Stomach (tissue), 4 donors: Measurements from ENCODE around the gene C1QC.

ENCODE experiments used
- POLR2A ChIP-seq, 4 donors: fragments of 450-650 bp; IDR thresholded peaks; one replicate each; pipeline ENCODE4 v1.6.1; 2016; ENCODE audit warnings: antibody characterized with exemption in 4 of 4, control low read depth in 2 of 4, mild to moderate bottlenecking in 1 of 4, moderate library complexity in 1 of 4
- POLR2AphosphoS5 ChIP-seq, 3 donors: sonication (generic); formaldehyde crosslinking; IDR thresholded peaks; one replicate each; pipeline ENCODE4 v1.6.1; 2016; ENCODE audit warnings: antibody characterized with exemption in 3 of 3

GRCh38 chr1:22628698-22629444 lies 14.6 kb upstream of the C1QC start:
- TF ChIP-seq POLR2A (IDR thresholded peaks at IDR 0.05) = no peak
- TF ChIP-seq POLR2AphosphoS5 (IDR thresholded peaks at IDR 0.05) = no peak
